Measurements from ENCODE around the gene SYCE1. TPM values are rescaled to one million over a fixed set of nuclear protein-coding genes. Genes with fewer than 3 reads are reported as not detected.
"Not testable (repeated sequence)": the region's sequence is repeated elsewhere in the genome, so short reads cannot be mapped to it uniquely, and the experiment has no call there.

The SYCE1 gene
- total and polyA plus RNA-seq, 4 donors: 0.39 to 1.1 (median 0.48) TPM; not detected in 1

DNA sequence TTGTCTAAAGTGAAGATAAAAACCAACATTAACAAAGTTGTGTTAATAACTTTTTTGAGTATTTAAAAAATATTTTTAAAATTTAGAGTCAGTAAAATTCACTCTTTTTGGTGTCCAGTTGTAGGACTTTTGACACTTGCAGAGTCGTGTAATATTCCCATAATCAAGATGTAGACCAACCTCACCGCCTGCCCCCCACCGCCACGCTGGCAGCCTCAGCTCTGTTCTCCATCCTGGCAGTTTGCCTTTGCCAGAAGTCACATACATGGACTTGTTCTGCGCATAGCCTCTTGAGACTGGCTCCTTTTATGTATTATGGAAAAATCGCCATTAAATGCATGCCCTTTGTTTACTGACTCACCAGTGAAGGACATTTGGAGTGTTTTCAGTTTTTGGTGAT, 27.3 kb upstream of the SYCE1 start:
- Histone ChIP-seq H3K9me3 (ENCODE audit: control insufficient read depth, low read length) (no peaks in the 10 kb centered on the region), H3K27me3 (ENCODE audit: control insufficient read depth in 1 of 2, insufficient read depth in 2 of 2, low read length in 1 of 2) (no peaks in the 10 kb centered on the region), H3K4me3 (ENCODE audit: low read length in 2 of 2) (no peak overlapping the region), H3K4me1 (ENCODE audit: control insufficient read depth in 1 of 2, insufficient read depth in 2 of 2, low read length in 2 of 2) (no peaks in the 10 kb centered on the region), H3K27ac (ENCODE audit: low read depth in 1 of 2, low read length in 2 of 2) (no peak overlapping the region), H3K36me3 (ENCODE audit: control insufficient read depth in 1 of 2, insufficient read depth in 2 of 2, low read length in 1 of 2) (no peaks in the 10 kb centered on the region)
- 70 to 76% methylated on average over 6 of the region's 6 CpGs for WGBS, 2 donors
- ATAC-seq (ENCODE audit: low FRiP score) (no peak), DNase-seq (no peak)
- intact Hi-C loops (cut with DNase I): no loop called here

DNA sequence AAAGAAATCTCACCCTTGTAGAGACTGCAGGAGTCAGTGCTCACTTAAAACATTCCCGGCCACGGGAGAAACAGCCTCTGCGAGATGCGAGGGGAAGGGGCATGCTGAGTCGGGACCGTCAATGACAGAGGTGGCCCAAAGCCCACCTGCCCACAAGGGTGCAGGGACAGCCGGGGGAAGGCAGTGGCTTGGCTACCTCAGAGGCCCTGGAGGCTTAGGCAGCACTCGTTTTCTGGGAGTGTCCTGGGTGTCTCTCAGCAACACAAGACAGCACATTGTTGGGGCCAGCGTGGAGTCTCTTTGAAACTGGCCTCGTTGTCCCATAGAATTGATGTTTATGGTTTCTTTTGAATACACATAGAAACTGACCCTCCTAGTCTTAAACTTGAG, 25.6 kb upstream of the SYCE1 start:
- peaks cover 2% of the 10 kb centered on the region for H3K9me3 ChIP-seq (ENCODE audit: control insufficient read depth, low read length)
- no peak for ATAC-seq (ENCODE audit: low FRiP score)
- no peaks in the 10 kb centered on the region for H3K36me3 ChIP-seq (ENCODE audit: control insufficient read depth in 1 of 2, insufficient read depth in 2 of 2, low read length in 1 of 2)
- intact Hi-C loops (cut with DNase I): no loop called here
- no peaks in the 10 kb centered on the region for H3K4me1 ChIP-seq (ENCODE audit: control insufficient read depth in 1 of 2, insufficient read depth in 2 of 2, low read length in 2 of 2)
- DNase-seq: no peak
- 77 to 78% methylated on average over 10 of the region's 10 CpGs for WGBS, 2 donors
- H3K27ac ChIP-seq (ENCODE audit: low read depth in 1 of 2, low read length in 2 of 2): no peak overlapping the region
- H3K4me3 ChIP-seq (ENCODE audit: low read length in 2 of 2): no peak overlapping the region
- no peaks in the 10 kb centered on the region for H3K27me3 ChIP-seq (ENCODE audit: control insufficient read depth in 1 of 2, insufficient read depth in 2 of 2, low read length in 1 of 2)

DNA sequence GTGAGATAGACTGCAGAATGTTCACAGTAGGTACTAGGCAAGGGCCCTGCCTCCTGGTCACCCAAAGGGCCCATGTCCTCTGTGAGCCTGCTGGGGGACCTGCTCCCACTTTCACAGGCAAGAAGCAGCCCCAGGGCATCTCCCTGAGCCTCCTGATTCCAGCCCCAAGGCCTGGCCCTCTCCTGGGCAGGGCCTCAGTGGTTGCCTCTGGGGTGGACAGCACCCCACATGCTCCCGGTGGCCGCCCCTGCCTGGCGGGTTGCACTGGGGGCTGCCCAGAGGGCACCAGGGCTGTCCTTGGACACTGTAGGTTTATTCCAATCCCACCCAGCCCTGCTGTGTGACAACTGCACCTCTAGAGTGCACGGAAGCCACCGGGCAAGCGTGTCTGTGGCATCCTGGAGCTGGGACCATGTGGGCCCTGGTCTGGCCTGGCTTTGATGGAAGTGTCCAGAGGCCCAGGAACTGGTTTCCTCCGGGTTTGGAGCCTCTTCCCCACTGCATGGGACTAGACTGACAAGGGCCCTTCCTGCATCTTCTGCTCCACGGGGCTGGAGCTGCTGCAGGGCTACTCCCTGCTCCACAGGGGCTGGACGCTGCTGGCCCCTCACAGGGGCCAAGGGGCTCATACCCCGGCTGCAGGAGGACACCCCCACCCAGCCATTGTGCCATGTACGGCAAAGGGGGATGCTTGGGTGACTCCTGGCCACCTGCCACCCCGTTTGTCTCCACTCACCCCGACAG, 25.0 kb upstream of the SYCE1 start:
- H3K4me1 ChIP-seq (ENCODE audit: control insufficient read depth in 1 of 2, insufficient read depth in 2 of 2, low read length in 2 of 2): no peaks in the 10 kb centered on the region
- no peak overlapping the region for H3K4me3 ChIP-seq (ENCODE audit: low read length in 2 of 2)
- intact Hi-C loops (cut with DNase I): no loop called here
- no peaks in the 10 kb centered on the region for H3K27me3 ChIP-seq (ENCODE audit: control insufficient read depth in 1 of 2, insufficient read depth in 2 of 2, low read length in 1 of 2)
- WGBS, 2 donors: 73 to 74% methylated on average over 13 of the region's 13 CpGs
- DNase-seq (no peak), ATAC-seq (ENCODE audit: low FRiP score) (no peak)
- H3K9me3 ChIP-seq (ENCODE audit: control insufficient read depth, low read length): peaks cover 2% of the 10 kb centered on the region
- H3K27ac ChIP-seq (ENCODE audit: low read depth in 1 of 2, low read length in 2 of 2): no peak overlapping the region
- no peaks in the 10 kb centered on the region for H3K36me3 ChIP-seq (ENCODE audit: control insufficient read depth in 1 of 2, insufficient read depth in 2 of 2, low read length in 1 of 2)

GRCh38 chr10:133577037-133577436, 11.7 kb upstream of the SYCE1 start:
- intact Hi-C loops (cut with DNase I); DNase-seq; H3K4me1 ChIP-seq (ENCODE audit: control insufficient read depth in 1 of 2, insufficient read depth in 2 of 2, low read length in 2 of 2); ATAC-seq (ENCODE audit: low FRiP score); H3K27ac ChIP-seq (ENCODE audit: low read depth in 1 of 2, low read length in 2 of 2); H3K4me3 ChIP-seq (ENCODE audit: low read length in 2 of 2); H3K36me3 ChIP-seq (ENCODE audit: control insufficient read depth in 1 of 2, insufficient read depth in 2 of 2, low read length in 1 of 2); H3K9me3 ChIP-seq (ENCODE audit: control insufficient read depth, low read length); H3K27me3 ChIP-seq (ENCODE audit: control insufficient read depth in 1 of 2, insufficient read depth in 2 of 2, low read length in 1 of 2): not testable (repeated sequence)
- 89 to 93% methylated on average over 4 to 18 of the region's 31 CpGs for WGBS, 2 donors

- H3K4me1 ChIP-seq (ENCODE audit: control insufficient read depth in 1 of 2, insufficient read depth in 2 of 2, low read length in 2 of 2); H3K27ac ChIP-seq (ENCODE audit: low read depth in 1 of 2, low read length in 2 of 2); H3K4me3 ChIP-seq (ENCODE audit: low read length in 2 of 2); intact Hi-C loops (cut with DNase I); H3K27me3 ChIP-seq (ENCODE audit: control insufficient read depth in 1 of 2, insufficient read depth in 2 of 2, low read length in 1 of 2); H3K36me3 ChIP-seq (ENCODE audit: control insufficient read depth in 1 of 2, insufficient read depth in 2 of 2, low read length in 1 of 2); H3K9me3 ChIP-seq (ENCODE audit: control insufficient read depth, low read length); DNase-seq; ATAC-seq (ENCODE audit: low FRiP score): not testable (repeated sequence)
- 72 to 87% methylated on average over 1 of the region's 1 CpG for WGBS, 2 donors
Observed at GRCh38 chr10:133573460-133573859, 8.1 kb upstream of the SYCE1 start.

DNA sequence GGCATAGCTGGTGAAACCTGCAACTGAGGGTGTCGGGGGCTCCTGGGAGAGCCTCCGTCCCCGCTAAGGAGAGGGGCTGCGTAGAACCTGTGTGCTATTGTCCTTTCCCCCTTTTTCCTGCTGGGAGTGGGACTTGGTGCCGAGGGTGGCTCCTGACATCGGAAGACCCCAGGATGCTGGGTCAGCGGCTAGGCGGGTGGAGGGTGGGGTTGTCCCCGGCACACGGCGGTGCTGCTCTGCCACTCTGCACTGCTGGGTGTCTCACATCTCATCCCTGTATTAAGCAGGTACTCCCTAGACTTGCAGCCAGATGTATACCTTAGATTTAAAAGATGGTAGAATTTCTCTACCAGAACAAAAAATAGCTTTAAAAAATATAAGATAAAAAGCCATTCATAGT, 6.7 kb upstream of the SYCE1 start:
- H3K27ac ChIP-seq (ENCODE audit: low read depth in 1 of 2, low read length in 2 of 2); DNase-seq; H3K27me3 ChIP-seq (ENCODE audit: control insufficient read depth in 1 of 2, insufficient read depth in 2 of 2, low read length in 1 of 2); H3K4me1 ChIP-seq (ENCODE audit: control insufficient read depth in 1 of 2, insufficient read depth in 2 of 2, low read length in 2 of 2); H3K4me3 ChIP-seq (ENCODE audit: low read length in 2 of 2); H3K9me3 ChIP-seq (ENCODE audit: control insufficient read depth, low read length); ATAC-seq (ENCODE audit: low FRiP score); intact Hi-C loops (cut with DNase I); H3K36me3 ChIP-seq (ENCODE audit: control insufficient read depth in 1 of 2, insufficient read depth in 2 of 2, low read length in 1 of 2): not testable (repeated sequence)
- WGBS, 2 donors: 87 to 88% methylated on average over 11 of the region's 11 CpGs

DNA sequence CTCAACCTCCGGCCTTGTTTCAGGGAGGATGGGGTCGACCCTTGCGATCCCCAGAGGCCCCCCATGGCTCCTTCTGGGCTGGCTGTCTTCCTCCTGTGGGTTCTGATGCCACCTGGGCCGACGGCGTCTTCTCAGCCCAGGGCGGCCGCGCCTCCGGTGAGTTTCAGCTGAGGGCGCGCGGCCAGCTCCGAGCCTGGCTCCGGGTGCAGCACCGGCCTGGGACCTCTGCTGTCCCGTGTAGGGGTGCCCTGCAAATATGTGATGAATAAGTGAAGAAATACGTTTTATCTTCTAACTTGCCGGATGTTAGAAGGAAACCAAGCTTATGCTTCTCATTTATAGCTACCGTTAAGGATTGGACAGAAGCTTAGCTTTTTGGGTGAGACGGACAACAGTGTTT, 4.4 kb upstream of the SYCE1 start:
- H3K4me1 ChIP-seq (ENCODE audit: control insufficient read depth in 1 of 2, insufficient read depth in 2 of 2, low read length in 2 of 2); H3K4me3 ChIP-seq (ENCODE audit: low read length in 2 of 2); DNase-seq; H3K27ac ChIP-seq (ENCODE audit: low read depth in 1 of 2, low read length in 2 of 2); H3K9me3 ChIP-seq (ENCODE audit: control insufficient read depth, low read length); H3K36me3 ChIP-seq (ENCODE audit: control insufficient read depth in 1 of 2, insufficient read depth in 2 of 2, low read length in 1 of 2); ATAC-seq (ENCODE audit: low FRiP score); H3K27me3 ChIP-seq (ENCODE audit: control insufficient read depth in 1 of 2, insufficient read depth in 2 of 2, low read length in 1 of 2); intact Hi-C loops (cut with DNase I): not testable (repeated sequence)
- WGBS, 2 donors: 45 to 57% methylated on average over 16 to 17 of the region's 21 CpGs

DNA sequence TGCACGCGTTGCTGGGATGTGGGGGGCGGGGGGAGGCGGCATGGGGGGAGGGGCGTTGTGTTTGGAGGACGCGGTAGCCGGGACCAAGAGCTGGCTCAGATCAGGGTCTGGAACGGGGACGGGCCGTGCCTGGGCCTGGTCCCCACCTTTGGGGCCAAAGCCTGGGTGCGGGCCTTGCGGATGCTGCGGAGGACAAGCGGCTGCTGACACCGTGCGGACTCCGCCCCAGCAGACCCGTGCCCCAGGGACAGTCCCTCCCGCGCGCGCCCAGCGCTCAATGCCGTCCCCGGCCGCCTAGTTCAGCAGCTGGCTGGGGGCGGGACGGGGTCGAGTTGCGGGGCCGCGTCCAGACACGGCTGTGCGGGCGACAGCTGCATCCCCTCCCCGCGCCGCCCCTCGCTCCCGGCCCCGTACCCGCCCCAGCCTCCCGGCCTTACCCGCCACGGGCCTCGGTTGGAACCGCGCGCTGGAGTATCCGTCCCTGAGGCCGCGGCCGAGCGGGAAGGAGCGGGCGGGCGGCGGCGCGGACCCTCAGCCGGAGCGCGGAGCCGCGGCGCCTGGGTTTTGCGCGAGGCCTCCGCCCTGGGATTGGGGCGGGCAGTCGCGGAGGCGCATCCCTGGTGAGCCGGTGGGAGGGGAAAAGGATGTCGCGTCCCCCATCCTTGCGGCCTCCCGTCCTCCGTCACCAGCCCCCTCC, 3.6 kb upstream of the SYCE1 start:
- H3K27ac ChIP-seq (ENCODE audit: low read depth in 1 of 2, low read length in 2 of 2); H3K4me1 ChIP-seq (ENCODE audit: control insufficient read depth in 1 of 2, insufficient read depth in 2 of 2, low read length in 2 of 2); H3K4me3 ChIP-seq (ENCODE audit: low read length in 2 of 2); ATAC-seq (ENCODE audit: low FRiP score); DNase-seq; H3K36me3 ChIP-seq (ENCODE audit: control insufficient read depth in 1 of 2, insufficient read depth in 2 of 2, low read length in 1 of 2); H3K9me3 ChIP-seq (ENCODE audit: control insufficient read depth, low read length); H3K27me3 ChIP-seq (ENCODE audit: control insufficient read depth in 1 of 2, insufficient read depth in 2 of 2, low read length in 1 of 2); intact Hi-C loops (cut with DNase I): not testable (repeated sequence)
- WGBS, 2 donors: 16 to 24% methylated on average over 8 to 17 of the region's 80 CpGs

- Histone ChIP-seq H3K27ac (ENCODE audit: low read depth in 1 of 2, low read length in 2 of 2) (no peak overlapping the region), H3K9me3 (ENCODE audit: control insufficient read depth, low read length) (peaks cover 2% of the 10 kb centered on the region), H3K36me3 (ENCODE audit: control insufficient read depth in 1 of 2, insufficient read depth in 2 of 2, low read length in 1 of 2) (no peaks in the 10 kb centered on the region), H3K27me3 (ENCODE audit: control insufficient read depth in 1 of 2, insufficient read depth in 2 of 2, low read length in 1 of 2) (no peaks in the 10 kb centered on the region), H3K4me1 (ENCODE audit: control insufficient read depth in 1 of 2, insufficient read depth in 2 of 2, low read length in 2 of 2) (no peaks in the 10 kb centered on the region), H3K4me3 (ENCODE audit: low read length in 2 of 2) (no peak overlapping the region)
- 89 to 91% methylated on average over 22 of the region's 22 CpGs for WGBS, 2 donors
- no peak for ATAC-seq (ENCODE audit: low FRiP score)
- no peak for DNase-seq
- intact Hi-C loops (cut with DNase I): no loop called here
Observed at GRCh38 chr10:133568287-133568614, 2.9 kb upstream of the SYCE1 start.

Measured in aorta (tissue), 5 donors.